Globus pallidus (tissue), 1 donor: ENCODE data around the gene DDB1.
"Not testable (repeated sequence)": the region's sequence is repeated elsewhere in the genome, so short reads cannot be mapped to it uniquely, and the experiment has no call there.

Source experiments
- DNase-seq: peaks from one replicate; pipeline ENCODE4 v3.0.0-alpha.2; 2015; ENCODE audit warnings: low spot score

DDB1 gene

DNA sequence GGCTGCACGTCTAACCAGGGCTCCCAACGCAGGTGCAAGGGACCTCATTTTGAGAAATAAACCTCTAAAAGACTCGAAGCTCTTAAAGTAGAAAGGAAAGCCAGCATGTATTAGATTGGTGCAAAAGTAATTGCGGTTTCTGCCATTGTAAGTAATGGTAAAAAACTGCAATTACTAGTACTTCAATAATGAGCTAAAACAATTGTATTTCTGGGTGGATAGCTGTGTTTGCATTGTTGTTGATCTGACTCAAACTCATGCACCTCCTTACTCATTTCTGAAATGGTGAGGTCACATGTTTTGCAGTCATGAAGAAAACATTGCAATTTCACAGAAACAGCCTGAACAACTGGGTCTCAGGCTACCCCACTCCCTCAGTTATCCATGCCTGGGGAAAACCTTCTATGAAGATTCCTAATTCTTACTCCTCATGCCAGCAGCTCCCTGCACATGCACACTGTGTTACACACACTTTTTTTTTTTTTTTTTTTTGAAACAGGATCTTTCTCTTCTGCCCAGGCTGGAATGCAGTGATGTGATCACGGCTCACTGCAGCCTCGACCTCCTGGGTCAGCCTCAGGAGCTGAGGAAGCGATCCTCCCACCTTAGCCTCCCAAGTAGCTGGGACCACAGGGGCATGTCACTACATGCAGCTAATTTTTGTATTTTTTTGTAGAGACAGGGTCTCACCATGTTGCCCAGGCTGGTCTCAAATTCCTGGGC, 62.4 kb downstream of the DDB1 start:
- DNase-seq: no peak

DNA sequence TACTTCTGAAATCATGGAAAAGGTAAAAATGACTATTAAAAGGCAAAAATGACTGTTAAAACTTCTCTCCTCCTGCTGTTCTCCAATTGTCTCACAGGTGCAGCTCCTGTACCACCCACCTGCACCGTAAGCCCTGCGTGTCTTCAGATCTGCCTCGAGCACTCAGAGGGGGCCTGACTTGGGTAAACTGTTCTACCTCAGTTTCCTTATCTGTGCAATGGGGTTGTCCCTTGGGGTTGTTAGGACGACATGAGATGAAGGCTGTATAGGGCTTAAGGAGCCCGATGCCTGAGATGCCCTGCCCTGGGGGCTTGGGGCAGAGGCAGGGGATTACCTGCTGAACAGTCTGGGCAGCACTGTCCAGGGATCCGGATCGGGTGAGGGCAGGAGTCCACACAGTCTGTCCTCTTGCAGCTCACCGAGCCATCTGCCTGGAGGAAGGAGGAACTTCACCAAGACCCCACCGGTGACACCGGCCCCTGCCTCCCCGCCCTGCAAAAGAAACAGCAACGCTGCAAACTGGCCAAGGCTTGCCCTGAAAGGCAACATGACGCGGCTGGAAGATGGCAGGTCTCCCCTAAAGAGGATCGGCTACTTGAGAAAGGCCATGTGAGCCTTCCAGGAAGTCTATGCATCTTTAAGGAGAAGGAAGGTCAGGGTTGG, 64.2 kb downstream of the DDB1 start:
- no peak for DNase-seq

GRCh38 chr11:61267437-61267841, 65.5 kb downstream of the DDB1 start:
- no peak for DNase-seq

- no peak for DNase-seq
These were observed 66.3 kb downstream of the DDB1 start for GRCh38 chr11:61266602-61267001.

- no peak for DNase-seq
These were observed 67.5 kb downstream of the DDB1 start for GRCh38 chr11:61265357-61265756.

GRCh38 chr11:61264795-61265194, 68.1 kb downstream of the DDB1 start:
- no peak for DNase-seq

GRCh38 chr11:61264371-61264770, 68.5 kb downstream of the DDB1 start:
- DNase-seq: no peak

- no peak for DNase-seq
These were observed 73.5 kb downstream of the DDB1 start for GRCh38 chr11:61259363-61259762.

- DNase-seq: no peak
These were observed 74.4 kb downstream of the DDB1 start for GRCh38 chr11:61258546-61258945.

DNA sequence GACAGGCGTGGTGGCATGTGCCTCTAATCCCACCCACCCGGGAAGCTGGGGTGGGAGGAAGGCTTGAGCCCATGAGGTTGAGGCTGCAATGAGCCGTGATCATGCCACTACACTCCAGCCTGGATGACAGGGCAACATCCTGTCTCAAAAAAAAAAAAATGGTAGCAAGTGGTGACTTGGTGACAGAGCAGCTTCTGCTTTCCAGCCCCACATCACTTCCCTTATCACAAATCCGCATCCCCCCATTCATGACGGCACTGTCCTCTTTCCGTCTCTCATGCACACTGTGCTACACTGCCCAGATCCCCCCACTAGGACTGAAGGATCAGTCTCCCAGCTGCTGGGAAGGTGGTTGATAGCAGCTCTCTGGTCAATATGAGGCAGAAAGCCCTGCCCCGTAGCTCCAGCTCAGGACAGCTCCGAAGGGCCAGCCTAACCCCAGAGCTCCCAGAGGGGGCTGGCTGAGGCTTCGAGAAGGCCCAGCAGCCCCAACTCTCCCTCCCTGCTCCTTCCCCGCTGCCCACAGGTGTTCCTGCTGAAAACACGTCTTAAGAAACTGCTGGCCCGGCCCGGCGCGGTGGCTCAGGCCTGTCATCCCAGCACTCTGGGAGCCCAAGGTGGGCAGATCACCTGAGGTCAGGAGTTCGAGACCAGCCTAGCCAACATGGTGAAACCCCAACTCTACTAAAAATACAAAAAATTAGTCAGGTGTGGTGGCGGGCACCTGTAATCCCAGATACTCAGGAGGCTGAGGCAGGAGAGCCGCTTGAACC, 76.0 kb downstream of the DDB1 start:
- DNase-seq: no peak

GRCh38 chr11:61254403-61255025, 78.4 kb downstream of the DDB1 start:
- DNase-seq: peak; percentile 50

GRCh38 chr11:61252332-61252731, 80.6 kb downstream of the DDB1 start:
- DNase-seq: not testable (repeated sequence)

- not testable (repeated sequence) for DNase-seq
These were observed 81.8 kb downstream of the DDB1 start for GRCh38 chr11:61250796-61251765.
